GM18873 (cell line): ENCODE measurements around the gene GMPPA.
A peak's percentile ranks its signal among the peaks of the same experiment; 100 is the strongest.

Experiments used
- ATAC-seq: cut with Tn5 transposase; IDR thresholded peaks from one replicate; pipeline ENCODE4 v1.9.1; 2021; ENCODE audit warnings: mild to moderate bottlenecking, moderate library complexity, moderate number of reproducible peaks; ENCODE audit not compliant: unreplicated experiment, low FRiP score

GMPPA gene

GRCh38 chr2:219533930-219534661 is 35.4 kb downstream of the GMPPA start:
- no peak for ATAC-seq

DNA sequence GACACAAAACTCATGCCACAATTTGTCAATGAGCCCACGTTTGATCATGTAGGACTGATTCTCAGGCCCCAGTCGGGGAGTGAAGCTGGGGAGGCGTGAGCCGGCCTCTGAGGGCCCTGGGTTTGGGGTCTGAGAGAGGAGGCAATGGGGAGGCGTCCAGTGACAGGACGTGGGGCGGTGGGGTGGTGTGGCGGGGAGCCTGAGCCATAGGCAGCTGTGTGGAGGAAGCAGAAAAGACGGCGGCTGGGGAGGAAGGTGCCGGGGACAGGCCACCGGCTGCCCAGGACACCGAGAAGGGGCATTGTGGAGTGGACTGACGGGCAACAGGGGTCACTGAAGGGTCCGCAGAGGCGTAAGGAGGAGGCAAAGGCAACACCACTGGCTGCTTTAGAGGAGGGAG is 37.7 kb downstream of the GMPPA start:
- ATAC-seq, result no peak

GRCh38 chr2:219536967-219537366 is 38.3 kb downstream of the GMPPA start:
- no peak for ATAC-seq

- ATAC-seq, result no peak
These were observed 39.2 kb downstream of the GMPPA start for GRCh38 chr2:219537657-219538488.

GRCh38 chr2:219538504-219538951 is 39.8 kb downstream of the GMPPA start:
- no peak for ATAC-seq

- ATAC-seq, result no peak
These were observed 40.5 kb downstream of the GMPPA start for GRCh38 chr2:219538956-219539788.

GRCh38 chr2:219539926-219540678 is 41.4 kb downstream of the GMPPA start:
- no peak for ATAC-seq

DNA sequence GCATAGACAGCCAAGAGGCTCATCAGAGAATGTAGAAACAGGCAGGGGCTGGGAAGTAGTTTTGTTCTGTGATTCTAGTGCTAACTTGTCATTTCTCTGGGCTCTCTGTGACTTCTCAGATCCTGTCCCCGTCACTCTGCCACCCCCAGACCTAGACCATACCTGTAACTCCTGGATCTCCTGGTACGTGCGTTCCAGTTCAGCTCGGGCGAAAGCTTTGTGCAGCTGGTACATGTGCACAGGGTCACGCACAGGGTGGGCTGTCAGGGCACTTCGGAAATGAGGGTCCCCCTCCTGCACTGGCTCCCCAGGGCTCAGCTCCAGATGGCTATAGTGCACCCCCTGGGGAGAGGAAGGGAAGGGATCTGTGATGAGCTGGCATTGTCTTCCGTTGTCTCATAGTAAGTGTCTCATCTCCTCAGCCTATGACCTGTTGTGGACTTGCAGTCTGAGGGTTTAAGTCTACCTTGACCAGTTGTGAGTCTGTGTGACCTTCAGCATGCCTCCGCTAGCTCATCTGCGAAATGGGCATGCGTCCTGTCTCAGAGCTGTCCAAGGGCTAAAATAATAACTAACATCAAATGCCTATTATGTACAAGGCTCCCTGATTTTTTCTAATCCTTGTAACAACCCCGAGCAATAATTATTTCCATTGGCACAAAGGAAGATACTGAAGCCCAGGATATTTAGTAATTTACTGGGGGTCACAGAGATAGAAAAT is 42.3 kb downstream of the GMPPA start:
- ATAC-seq, result no peak

- ATAC-seq, result peak; percentile 47
These were observed 43.0 kb downstream of the GMPPA start for GRCh38 chr2:219541611-219542180.

DNA sequence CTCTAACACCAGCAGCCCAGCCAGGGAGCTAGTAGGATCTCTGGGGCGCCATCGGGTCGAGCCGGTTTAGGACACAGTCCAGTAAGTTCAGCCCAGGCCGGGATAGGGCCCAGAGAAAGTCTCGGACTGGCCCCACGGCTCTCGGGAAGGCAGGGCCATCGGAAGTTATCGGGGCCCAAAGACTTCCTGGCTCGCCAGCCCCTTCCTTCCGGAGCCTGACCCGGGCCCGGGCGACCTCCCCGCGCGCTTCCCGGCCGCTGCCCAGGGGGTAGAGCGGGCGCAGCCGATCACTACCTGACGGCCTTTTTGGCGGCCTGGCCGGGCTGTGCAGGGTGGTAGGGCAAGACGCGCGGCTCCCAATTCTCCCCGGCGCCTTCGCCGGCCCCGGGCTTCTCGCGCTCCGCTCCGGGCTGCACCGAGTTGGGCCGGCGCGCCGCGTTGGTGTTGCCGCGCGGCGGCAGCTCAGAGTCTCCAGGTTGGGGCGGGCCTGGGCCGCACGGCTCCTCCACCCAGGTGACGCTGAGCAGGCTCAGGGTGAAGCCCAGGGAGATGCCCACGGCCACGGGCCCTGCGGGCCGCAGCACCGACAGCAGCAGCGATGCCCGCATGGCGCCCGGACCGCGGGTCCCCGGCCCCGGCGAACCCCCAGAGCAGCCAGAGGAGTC is 44.4 kb downstream of the GMPPA start:
- ATAC-seq, result peak; percentile 23

DNA sequence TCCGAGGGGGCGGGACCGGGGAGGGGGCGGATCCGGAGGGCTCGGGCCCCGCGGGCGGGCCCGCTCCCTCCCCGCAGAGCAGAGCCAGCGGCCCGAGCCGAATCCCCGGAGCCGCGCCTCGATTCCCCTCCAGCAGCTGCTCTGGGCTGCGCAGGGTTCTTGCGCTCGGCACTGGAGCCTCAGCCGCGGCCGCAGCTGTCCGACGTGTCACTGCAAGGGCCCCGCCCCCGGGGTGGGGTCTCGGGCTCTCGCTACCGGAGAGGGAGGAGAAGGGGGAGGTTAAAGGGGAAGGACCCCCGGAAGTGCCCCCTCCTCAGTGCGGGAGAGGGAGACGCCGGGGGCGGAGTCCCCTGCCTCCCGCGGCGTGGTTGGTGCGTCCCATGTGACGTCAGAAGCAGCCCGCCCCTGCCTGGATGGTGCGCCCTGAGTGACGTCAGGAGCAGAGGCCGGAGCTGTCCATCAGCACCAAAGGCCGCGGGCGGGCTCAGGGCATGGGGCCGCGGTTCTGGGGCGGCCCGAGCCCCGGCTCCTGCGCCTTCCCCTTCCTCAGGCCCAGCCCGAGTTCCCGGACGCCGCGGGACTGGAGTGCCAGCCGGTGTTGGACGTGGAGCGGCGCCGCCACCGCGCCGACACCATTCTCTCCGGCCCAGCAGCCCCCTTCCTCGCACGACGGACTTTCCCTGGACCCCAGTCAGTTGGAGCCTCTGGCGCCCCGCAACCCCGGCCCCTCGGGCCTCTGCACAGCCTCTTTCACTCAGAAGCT is 45.1 kb downstream of the GMPPA start, which contains the start of the genes CHPF and TMEM198:
Gene CHPF, minus strand, starts transcription at position 214 of the 763 bp plus-strand sequence. CDS start 271 bp downstream, outside the sequence.
Gene TMEM198, plus strand, starts transcription at position 433 of the 763 bp plus-strand sequence. CDS start 700 bp downstream, outside the sequence.
- peak; percentile 62 for ATAC-seq

DNA sequence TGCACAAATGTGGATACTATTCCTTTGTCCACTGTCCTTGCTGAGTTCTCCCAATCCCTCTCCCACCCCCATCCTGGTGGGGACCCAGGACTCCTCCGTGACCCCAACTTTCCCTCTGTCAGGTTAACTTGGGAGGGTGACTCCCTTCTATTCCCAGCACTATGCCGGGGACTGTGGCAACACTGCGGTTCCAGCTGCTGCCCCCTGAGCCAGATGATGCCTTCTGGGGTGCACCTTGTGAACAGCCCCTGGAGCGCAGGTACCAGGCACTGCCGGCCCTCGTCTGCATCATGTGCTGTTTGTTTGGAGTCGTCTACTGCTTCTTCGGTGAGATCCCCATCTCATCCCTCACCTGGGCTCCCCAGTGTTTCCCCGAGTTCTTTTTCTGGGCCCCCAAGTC is 45.9 kb downstream of the GMPPA start:
- no peak for ATAC-seq

- ATAC-seq, result no peak
These were observed 46.7 kb downstream of the GMPPA start for GRCh38 chr2:219545295-219545942.

GRCh38 chr2:219545943-219546352 is 47.3 kb downstream of the GMPPA start:
- no peak for ATAC-seq

GRCh38 chr2:219547621-219548020 is 48.9 kb downstream of the GMPPA start:
- no peak for ATAC-seq

DNA sequence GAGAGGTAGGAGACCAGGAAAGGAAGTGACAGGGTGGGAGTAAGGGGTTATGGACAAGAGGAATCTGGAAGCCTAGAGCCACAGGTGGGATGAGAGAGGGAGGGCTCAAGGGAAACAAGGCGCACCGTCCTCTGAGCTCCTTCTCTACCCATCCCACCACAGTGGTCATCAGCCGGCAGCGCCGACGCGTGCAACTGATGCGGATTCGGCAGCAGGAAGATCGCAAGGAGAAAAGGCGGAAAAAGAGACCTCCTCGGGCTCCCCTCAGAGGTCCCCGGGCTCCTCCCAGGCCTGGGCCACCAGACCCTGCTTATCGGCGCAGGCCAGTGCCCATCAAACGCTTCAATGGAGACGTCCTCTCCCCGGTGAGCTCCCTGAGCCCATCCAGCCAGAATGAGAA is 50.3 kb downstream of the GMPPA start:
- no peak for ATAC-seq

- no peak for ATAC-seq
These were observed 50.9 kb downstream of the GMPPA start for GRCh38 chr2:219549619-219550018.
